Subcutaneous abdominal adipose tissue (tissue), 5 donors: ENCODE data around the gene CABLES2.
"Not testable (repeated sequence)": the region's sequence is repeated elsewhere in the genome, so short reads cannot be mapped to it uniquely, and the experiment has no call there.

Experiments used
- H3K27ac ChIP-seq: one replicate; pipeline ENCODE4 v1.7.0; 2013; ENCODE audit warnings: low read depth, mild to moderate bottlenecking, inconsistent platforms, low read length, moderate library complexity
- H3K27me3 ChIP-seq, 5 donors: one replicate each; pipeline ENCODE4 v1.7.0; 2013; ENCODE audit warnings: low read length in 5 of 5, inconsistent platforms in 1 of 5; ENCODE audit not compliant: control insufficient read depth in 5 of 5, insufficient read depth in 4 of 5
- H3K36me3 ChIP-seq, 5 donors: one replicate each; pipeline ENCODE4 v1.7.0; 2013; ENCODE audit warnings: low read length in 5 of 5; ENCODE audit not compliant: control insufficient read depth in 5 of 5, insufficient read depth in 5 of 5
- H3K4me1 ChIP-seq, 5 donors: one replicate each; pipeline ENCODE4 v1.7.0; 2013; ENCODE audit warnings: low read length in 5 of 5, mild to moderate bottlenecking in 3 of 5, moderate library complexity in 1 of 5; ENCODE audit not compliant: control insufficient read depth in 5 of 5, insufficient read depth in 5 of 5
- H3K4me3 ChIP-seq, 5 donors: one replicate each; pipeline ENCODE4 v1.7.0; 2013; ENCODE audit warnings: low read length in 5 of 5, low read depth in 1 of 5
- H3K9ac ChIP-seq, 5 donors: one replicate each; pipeline ENCODE4 v1.7.0; 2013; ENCODE audit warnings: low read length in 5 of 5, mild to moderate bottlenecking in 4 of 5, moderate library complexity in 3 of 5
- H3K9me3 ChIP-seq, 5 donors: one replicate each; pipeline ENCODE4 v1.7.0; 2013; ENCODE audit warnings: low read length in 5 of 5; ENCODE audit not compliant: control insufficient read depth in 5 of 5
- donor health status: healthy.
- donor health status: healthy.
- donor health status: healthy.
- donor health status: healthy.
- donor health status: healthy.

Gene CABLES2

GRCh38 chr20:62427172-62428001 is 20.3 kb upstream of the CABLES2 start, which contains the start of gene RBBP8NL:
Gene RBBP8NL (minus strand): TSS chr20:62427539. CDS start chr20:62419647, 7,892 bp downstream.
- Histone ChIP-seq H3K36me3 (no peaks in the 10 kb centered on the region), H3K27ac (no peak within 1 kb of the TSS), H3K4me1 (no peaks in the 10 kb centered on the region), H3K27me3 (peaks cover 19 to 62% (median 61%) of the 10 kb centered on the region in 5 donors), H3K4me3 (no peak within 1 kb of the TSS), H3K9me3 (no peaks in the 10 kb centered on the region), H3K9ac (no peak within 1 kb of the TSS)

- no peak overlapping the region for H3K9ac ChIP-seq
- H3K27me3 ChIP-seq: peaks cover 19 to 58% (median 56%) of the 10 kb centered on the region in 5 donors
- no peak overlapping the region for H3K4me3 ChIP-seq
- no peaks in the 10 kb centered on the region for H3K4me1 ChIP-seq
- H3K9me3 ChIP-seq: no peaks in the 10 kb centered on the region
- H3K27ac ChIP-seq: no peak overlapping the region
- no peaks in the 10 kb centered on the region for H3K36me3 ChIP-seq
Measured at GRCh38 chr20:62426699-62427131, 19.6 kb upstream of the CABLES2 start.

- H3K9me3 ChIP-seq, H3K27ac ChIP-seq, H3K4me3 ChIP-seq, H3K9ac ChIP-seq, H3K36me3 ChIP-seq, H3K4me1 ChIP-seq: not testable (repeated sequence)
- peaks cover 19 to 58% (median 52%) of the 10 kb centered on the region in 5 donors for H3K27me3 ChIP-seq
Measured at GRCh38 chr20:62426059-62426348, 18.9 kb upstream of the CABLES2 start.

DNA sequence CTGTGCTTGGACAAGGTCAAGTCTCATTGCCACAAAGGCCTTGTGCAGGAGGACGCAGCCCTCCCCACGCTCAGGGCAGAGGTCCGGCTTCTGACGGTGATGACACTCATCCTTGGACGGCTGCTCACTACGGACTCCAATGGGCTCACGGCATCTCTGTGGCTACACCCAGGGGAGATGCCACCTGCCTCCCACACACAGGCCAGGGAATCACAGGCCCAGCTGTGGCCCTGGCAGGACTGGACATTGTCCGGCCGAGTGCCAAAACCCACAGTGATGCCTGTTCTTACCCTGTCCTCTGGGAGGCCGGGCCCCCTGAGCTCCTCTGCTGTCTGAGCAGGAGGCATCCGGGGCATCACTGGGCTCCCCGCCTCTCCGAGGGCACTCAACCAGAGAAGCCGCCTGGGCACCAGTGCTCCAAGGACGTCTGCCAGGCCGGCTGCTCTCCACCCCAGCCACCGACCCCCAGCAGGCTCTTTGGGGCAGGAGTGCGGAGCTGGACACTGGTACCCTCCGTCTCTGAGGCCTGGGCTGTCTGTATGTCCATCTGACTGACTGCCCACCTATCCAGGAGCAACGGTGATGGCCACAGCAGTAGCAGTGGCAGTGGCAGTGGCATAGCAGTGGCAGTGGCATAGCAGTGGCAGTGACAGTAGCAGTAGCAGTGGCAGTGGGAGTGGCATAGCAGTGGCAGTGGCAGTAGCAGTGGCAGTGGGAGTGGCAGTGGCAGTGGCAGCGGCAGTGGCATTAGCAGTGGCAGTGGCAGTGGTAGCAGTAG is 18.4 kb upstream of the CABLES2 start:
- Histone ChIP-seq H3K4me1 (no peaks in the 10 kb centered on the region), H3K36me3 (no peaks in the 10 kb centered on the region), H3K9me3 (peaks cover 0 to 2% (median 0%) of the 10 kb centered on the region in 5 donors), H3K27me3 (peaks cover 19 to 56% (median 49%) of the 10 kb centered on the region in 5 donors), H3K27ac (no peak overlapping the region), H3K9ac (no peak overlapping the region), H3K4me3 (no peak overlapping the region)

DNA sequence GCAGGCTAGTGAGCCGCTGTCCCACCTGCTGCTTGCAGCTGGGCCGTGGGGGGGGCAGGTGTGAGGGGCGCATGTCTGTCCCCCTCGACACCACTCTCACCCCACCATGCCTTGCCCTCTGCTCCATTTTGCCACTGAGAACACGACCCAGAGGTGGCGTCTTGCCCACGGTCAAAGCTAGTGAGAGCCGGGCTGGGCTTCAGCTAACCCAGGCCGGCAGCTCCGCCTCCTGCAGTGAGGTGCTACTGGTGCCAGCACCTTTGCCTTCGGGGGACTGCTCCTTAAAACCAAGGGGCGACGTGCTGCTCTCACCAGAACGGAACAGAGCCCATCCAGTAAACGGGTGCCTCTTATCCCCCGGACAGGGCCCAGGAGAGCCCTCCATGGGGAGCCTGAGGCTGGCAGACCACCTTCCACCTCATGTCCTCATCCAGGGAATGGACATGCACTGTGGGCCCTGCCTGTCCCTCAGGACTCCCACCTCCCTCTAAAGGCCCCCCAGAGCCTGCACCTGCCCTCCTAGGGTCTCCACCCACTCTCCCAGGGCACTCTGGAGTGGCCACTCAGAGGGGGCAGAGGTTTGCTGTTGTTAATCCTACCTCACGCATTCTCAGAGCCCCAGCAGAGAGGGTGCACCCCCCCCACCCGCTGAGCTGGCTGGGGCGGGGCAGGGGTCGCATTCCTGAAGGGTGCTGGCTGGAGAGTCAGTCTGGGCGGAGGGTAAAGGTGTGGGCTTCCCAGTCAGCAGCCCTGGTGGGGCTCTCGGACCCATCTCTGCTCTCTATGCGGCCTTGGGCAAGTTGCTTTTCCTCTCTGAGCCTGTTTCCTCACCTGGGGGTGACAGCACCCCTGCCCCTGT is 17.4 kb upstream of the CABLES2 start:
- peaks cover 16 to 57% (median 41%) of the 10 kb centered on the region in 5 donors for H3K27me3 ChIP-seq
- no peak overlapping the region for H3K9ac ChIP-seq
- no peaks in the 10 kb centered on the region for H3K4me1 ChIP-seq
- H3K9me3 ChIP-seq: peaks cover 0 to 2% (median 0%) of the 10 kb centered on the region in 5 donors
- H3K4me3 ChIP-seq: no peak overlapping the region
- H3K27ac ChIP-seq: no peak overlapping the region
- H3K36me3 ChIP-seq: no peaks in the 10 kb centered on the region

DNA sequence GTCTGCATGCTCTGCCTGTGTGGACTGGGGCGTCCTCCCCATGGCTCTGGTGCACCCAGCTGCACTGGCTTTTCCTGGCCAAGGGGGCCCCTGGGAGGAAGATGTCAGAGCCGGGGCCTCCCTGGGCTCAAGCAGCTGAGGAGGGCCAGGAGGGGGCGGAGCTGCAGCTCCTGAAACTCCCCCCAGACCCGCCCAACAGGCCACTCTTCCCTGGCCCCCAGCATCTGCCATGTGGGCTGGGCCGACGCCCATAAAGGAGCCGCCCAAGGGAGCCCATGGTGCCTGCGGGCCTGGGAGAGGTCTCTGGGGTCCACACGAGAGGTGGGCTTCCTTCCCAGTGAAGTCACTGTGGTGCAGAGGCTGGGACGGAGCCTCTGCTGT is 16.2 kb upstream of the CABLES2 start:
- Histone ChIP-seq H3K9me3 (peaks cover 0 to 2% (median 0%) of the 10 kb centered on the region in 5 donors), H3K9ac (no peak overlapping the region), H3K4me3 (no peak overlapping the region), H3K36me3 (no peaks in the 10 kb centered on the region), H3K27me3 (peaks cover 16 to 49% (median 39%) of the 10 kb centered on the region in 5 donors), H3K4me1 (no peaks in the 10 kb centered on the region), H3K27ac (no peak overlapping the region)

DNA sequence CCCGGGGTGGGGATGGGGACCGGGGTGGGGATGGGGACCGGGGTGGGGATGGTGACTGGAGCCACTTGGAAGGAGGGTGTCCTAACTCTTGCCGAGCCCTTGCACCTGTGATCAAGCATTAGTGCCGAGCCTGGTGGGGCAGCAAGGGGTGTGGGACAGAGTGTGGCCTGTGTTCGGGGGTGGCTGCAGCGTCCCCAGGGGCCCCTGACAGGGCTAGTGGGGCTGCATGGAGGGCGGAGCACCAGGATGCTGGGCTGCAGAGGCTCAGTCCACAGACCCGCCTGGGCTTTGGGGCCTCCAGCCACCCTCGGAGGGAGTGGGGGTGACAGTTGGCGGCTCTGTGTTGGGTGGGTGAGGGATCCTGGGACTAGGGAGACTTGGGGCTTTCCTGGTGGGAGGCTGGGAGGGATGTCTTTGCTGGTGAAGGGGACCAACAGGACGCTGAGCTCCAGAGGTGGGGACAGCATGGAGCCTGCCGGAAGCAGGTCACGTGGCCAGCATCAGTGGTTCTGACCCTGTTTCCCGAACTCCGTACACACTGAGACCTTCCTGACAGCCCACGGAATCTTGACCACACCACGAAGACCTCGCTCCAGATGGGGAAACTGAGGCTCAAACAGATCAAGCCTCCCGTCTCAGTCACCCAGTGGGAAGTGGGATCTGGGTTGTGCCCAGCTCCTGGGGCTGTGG is 15.7 kb upstream of the CABLES2 start:
- peaks cover 0 to 2% (median 0%) of the 10 kb centered on the region in 5 donors for H3K9me3 ChIP-seq
- no peaks in the 10 kb centered on the region for H3K4me1 ChIP-seq
- H3K9ac ChIP-seq: no peak overlapping the region
- H3K36me3 ChIP-seq: no peaks in the 10 kb centered on the region
- H3K4me3 ChIP-seq: no peak overlapping the region
- H3K27ac ChIP-seq: no peak overlapping the region
- H3K27me3 ChIP-seq: peaks cover 12 to 54% (median 44%) of the 10 kb centered on the region in 5 donors

- H3K9ac ChIP-seq: no peak overlapping the region
- peaks cover 0 to 2% (median 0%) of the 10 kb centered on the region in 5 donors for H3K9me3 ChIP-seq
- no peak overlapping the region for H3K4me3 ChIP-seq
- no peaks in the 10 kb centered on the region for H3K36me3 ChIP-seq
- H3K4me1 ChIP-seq: no peaks in the 10 kb centered on the region
- peaks cover 12 to 53% (median 42%) of the 10 kb centered on the region in 5 donors for H3K27me3 ChIP-seq
- H3K27ac ChIP-seq: no peak overlapping the region
Measured at GRCh38 chr20:62421716-62421990, 14.6 kb upstream of the CABLES2 start.

DNA sequence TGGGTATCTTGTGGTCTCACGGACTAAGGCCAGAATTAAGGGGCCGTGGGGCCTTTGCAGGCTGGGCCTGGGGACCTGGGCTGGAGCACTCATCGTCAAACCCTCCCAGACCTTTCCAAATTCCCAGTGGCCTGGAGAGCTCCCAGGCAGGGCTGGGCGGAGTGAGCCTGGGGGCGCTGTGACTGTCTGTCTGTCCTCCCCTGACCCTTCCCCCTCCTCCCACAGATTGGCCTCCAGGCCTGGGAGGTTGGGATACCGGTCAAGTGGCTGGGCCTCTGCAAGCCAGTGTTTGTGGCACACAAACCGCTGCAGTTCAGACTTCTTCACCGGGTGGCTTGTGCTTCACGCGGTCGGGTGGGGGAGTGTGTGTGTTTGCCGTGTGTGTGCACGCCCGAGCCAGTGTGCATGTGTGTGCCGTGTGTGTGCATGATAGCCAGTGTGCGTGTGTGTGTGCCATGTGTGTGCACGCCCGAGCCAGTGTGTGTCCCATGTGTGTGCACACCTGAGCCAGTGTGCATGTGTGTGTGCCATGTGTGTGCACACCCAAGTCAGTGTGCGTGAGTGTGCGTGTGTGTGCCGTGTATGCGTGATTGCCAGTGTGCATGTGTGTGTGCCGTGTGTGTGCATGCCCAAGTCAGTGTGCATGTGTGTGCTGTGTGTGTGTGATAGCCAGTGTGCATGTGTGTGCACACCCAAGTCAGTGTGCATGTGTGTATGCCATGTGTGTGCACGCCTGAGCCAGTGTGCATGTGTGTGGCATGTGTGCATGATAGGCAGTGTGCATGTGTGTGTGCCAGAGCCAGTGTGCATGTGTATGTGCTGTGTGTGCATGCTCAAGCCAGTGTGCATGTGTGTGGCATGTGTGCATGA is 14.0 kb upstream of the CABLES2 start:
- H3K4me3 ChIP-seq: no peak overlapping the region
- H3K27me3 ChIP-seq: peaks cover 12 to 57% (median 45%) of the 10 kb centered on the region in 5 donors
- no peaks in the 10 kb centered on the region for H3K36me3 ChIP-seq
- H3K27ac ChIP-seq: no peak overlapping the region
- peaks cover 0 to 2% (median 0%) of the 10 kb centered on the region in 5 donors for H3K9me3 ChIP-seq
- no peak overlapping the region for H3K9ac ChIP-seq
- no peaks in the 10 kb centered on the region for H3K4me1 ChIP-seq
